GM21360 (cell line): ENCODE measurements around the gene LRRC7.
"Not testable (repeated sequence)": the region's sequence is repeated elsewhere in the genome, so short reads cannot be mapped to it uniquely, and the experiment has no call there.

Experiments used
- ATAC-seq: cut with Tn5 transposase; IDR thresholded peaks from one replicate; pipeline ENCODE4 v1.9.1; 2021; ENCODE audit warnings: mild to moderate bottlenecking, moderate library complexity; ENCODE audit not compliant: unreplicated experiment

Gene LRRC7

DNA sequence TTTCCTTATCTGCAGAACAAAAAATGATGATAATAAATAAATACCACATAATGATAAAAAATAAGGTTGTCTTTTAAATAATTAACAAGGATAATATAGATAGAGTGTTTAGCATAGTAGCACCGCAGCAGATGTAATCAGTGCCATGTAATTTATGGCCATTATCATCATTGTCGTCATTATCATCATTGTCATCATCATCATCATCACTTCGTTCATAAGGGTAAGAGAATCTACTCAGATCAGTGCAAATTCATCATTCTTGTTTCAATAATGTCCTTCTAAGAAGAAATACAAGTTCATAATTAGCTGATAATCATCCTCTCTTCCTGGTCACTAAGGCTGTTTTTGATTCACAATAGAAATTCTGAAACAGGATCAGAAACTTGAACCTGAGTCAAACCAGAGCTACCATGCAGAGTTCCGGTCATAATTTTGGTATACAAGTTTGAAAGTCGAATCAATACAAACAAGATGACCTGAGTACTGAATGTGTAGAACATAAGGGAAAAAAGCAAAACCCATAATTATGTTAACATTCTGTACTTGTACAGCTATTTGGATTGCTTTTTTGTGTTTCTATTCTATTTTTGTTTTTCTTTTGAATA, 465.6 kb downstream of the LRRC7 start:
- ATAC-seq = peak; percentile 81

DNA sequence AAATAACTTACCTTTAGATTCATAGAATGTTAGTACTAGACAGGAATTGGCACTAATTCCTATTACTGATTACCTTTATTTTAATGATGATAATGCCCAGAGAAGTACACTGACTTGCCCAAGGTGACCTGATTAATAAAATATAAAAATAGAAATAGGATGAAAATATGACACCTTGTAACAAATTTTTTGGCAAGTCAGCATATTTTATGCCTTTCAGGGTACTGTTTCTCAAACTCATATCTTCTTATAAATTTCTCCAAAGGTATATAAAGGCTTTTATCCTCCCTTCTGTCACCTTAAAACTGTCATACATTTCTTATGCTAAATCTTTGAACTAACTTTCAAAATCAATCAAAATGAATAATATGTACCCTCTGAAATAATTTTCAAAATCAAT, 466.2 kb downstream of the LRRC7 start:
- ATAC-seq = no peak

DNA sequence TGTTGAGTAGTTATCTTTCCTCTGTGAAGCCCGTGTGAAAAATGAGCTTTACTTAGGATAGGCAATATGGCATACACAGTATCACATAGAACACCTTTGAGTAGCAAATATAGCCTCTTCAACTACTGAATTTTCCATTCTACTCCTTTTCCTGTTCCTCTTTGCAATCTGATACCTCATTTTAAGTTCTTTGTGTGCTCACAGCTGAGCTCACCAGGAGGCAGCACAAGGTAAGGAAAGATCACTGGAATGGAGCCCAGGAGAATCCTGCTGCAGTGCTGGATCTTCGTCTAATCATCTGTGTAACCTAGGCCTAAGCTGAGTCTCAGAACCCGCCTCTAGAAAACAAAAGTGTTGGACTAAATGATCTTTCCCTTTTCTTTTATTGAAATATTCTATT, 466.7 kb downstream of the LRRC7 start:
- ATAC-seq = no peak

DNA sequence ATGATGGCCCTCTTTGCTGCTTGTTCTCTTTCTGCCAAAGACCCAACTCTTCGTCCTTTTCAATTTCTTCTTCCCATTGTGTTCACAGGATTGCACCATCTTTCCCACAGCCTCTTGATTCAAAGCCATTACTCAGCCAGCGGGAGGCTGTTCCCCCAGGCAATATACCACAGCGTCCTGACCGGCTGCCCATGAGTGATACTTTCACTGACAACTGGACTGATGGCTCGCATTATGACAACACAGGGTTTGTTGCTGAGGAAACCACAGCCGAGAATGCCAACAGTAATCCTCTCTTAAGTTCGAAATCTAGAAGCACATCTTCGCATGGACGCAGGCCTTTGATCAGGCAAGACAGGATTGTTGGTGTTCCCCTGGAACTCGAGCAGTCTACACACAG, 470.3 kb downstream of the LRRC7 start:
- no peak for ATAC-seq

DNA sequence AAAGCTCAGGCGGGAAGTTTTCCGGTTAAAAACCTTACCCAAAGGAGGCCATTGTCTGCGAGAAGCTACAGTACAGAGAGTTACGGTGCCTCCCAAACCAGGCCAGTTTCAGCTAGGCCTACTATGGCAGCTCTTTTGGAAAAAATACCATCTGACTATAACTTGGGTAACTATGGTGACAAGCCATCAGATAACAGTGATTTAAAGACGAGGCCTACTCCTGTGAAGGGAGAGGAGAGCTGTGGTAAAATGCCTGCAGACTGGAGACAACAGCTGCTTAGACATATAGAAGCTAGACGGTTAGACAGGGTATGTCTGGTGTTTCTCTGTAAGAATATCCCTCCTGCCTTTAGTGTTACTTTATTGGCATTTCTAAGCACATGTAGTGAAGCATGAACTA, 471.8 kb downstream of the LRRC7 start:
- no peak for ATAC-seq

DNA sequence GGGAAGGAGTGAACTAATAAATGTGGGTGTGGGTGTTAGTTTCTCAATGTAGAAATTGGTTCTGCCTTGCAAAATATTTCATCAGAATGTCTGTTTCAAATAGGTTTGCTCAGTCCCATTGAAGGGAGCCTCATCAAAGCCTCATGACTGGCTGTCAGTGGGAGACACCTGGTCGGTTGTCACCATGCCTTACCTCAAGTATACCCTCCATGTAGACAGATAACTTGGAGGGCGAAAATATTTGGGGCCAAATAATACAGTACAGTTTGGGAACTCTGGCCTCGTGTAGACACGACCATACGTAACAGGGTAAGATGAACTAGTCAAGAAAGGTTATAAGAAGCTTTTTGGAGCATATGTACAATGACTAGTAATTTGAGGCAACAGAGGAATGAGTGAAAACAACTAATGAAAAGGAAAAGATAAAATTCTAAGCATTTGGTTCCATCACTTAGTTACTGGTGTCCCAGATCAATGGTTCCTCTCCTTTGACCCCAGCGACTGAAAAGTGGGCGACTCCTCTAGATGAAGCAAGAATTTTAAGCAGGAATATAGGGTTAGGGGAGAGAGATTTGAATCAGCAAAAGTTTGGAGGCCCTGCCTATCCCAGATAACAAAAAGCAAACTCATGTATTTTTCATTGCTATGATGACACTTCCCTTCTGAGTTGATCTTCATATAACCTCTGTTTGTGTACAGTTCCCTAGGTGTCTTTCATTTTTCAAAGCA, 473.8 kb downstream of the LRRC7 start:
- ATAC-seq = no peak

DNA sequence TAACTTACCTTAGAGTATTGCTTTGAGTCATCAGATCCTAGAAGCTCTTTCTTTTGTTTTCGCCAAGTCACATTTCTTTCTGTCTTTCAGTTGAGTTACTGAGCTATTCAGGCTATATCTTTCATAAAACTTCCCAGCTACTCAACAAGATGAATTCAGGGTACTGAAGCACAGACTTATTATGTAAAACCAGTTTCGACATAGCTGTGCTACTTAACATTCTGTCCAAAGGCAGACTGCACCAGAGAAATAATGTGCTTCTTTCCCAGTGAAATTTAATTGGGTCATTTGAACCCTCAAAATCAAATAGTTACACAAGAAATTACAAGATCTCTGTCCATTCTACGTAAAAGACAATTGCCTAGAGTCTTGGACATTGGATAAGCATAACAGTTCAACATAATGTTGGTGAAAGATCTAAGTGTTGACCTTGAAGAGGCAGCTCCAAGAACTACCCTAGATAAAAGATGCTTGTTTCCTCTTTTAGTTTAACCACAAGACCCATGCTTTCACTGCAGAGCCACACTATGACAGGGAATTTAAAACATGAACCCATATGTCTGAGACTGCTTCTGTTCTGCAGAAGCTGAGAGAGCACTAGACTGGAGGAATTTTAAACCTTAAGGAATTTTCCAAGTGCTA, 474.5 kb downstream of the LRRC7 start:
- ATAC-seq = no peak

DNA sequence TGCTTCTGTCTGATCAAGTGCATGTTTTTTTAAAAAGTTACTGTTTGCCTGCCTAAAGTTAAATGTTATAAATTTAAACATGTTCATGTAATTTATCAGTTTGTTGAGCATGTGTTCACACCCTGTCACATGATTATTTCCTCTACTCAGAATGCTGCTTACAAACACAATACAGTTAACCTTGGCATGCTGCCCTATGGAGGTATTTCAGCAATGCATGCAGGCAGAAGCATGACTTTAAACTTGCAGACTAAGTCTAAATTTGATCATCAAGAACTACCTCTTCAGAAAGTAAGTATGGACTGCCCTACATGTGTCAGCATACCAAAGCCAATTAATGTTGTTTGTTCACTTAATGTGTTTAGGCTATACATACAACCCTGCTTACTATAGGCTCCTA, 476.1 kb downstream of the LRRC7 start:
- no peak for ATAC-seq

DNA sequence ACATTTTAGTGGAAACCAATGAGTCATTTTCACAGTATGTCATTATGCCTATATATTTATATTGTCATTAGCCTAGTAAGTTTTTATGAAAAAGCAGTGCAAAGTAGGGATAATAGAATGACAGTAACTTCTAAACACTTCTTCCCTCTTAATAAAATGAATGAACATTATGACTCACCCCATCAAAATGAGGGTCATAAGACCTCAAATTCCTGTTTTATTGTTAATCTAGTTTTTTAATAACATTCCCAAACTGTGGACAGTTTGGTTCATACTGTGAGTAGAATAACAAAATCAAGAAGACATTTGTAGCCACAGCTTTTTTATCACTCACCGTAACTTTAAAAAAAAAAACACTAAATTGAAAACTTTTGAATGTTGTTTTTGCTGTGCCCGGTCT, 477.1 kb downstream of the LRRC7 start:
- no peak for ATAC-seq

DNA sequence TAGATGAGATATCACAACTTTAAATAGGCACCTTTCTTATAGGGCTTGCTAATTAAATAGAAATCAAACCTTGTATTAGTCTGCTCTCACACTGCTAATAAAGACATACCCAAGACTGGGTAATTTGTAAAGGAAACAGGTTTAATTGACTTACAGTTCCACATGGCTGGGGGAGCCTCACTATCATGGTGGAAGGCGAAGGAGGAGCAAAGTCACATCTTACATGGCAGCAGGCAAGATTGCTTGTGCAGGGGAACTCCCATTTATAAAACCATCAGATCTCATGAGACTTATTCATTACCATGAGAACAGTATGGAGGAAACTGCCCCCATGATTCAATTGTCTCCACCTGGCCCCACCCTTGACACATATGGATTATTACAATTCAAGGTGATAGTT, 477.9 kb downstream of the LRRC7 start:
- not testable (repeated sequence) for ATAC-seq

DNA sequence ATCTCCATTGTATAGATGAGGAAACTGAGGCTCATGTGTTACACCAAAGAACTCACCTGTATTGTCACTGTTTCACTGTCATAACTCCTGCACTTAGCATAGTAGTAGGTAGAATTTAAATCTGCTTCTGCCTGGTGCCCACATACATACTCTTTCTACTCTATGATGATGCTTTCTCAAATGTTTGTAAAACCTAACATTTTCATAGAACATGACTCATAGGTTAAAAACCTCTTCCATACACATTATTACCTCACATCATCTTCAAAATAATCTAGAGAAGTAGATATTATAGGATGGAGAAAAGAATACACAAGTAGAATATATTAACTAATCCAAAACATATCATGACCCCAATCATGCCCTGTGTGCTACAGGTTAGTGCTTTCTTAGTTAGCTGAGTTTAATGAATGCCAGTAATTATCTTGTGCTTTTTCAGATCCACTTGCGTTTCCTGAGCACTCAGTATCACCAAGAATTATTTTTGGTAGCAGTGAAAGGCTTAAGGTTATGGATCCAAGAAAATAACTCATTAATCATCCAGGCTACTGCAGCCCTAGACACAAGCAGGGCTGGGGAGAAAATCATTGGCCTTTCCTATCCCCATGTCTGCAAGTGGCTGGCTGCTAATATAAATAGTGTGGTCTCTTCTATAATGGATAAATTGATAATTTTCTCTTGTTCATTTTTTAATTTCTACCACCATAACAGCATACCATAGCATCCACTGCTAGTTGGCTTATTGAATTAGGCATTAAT, 480.8 kb downstream of the LRRC7 start:
- ATAC-seq = no peak

DNA sequence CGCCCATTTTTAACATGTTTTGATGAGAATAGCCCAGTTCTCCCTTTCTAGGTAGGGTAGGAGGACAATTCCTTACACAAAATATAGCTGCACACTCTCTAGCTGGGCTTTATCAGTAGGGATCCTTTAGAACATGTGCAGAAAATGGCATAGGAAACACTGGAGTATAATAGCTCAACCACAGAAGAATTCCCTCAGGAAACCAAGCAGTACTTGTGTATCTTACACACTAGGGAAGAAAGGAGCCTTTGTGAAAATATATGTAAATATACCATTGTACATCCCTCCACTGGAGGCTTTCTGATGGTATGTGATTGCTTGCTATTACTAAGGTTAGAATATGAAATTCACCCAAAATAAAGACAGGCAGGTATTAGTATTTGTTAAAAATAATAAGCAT, 484.2 kb downstream of the LRRC7 start:
- ATAC-seq = no peak

DNA sequence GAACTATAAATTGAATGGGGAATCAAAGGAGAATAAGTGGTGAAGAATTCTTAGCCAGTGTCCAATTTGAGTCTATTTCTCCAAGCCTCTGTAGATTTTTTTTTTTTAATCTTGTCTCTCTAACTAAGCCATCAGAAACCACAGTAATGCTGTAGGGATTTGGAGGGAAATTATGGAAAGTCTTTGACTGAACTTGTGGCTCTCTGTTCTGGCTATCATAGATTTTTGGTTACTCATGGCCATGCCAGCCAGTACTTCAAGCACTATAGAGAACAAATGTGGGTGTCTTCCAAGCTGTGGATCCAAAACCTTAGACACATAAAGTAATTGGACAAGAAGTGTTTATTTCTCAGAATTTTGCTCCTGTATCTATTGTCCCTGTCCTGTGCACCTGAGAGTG, 489.8 kb downstream of the LRRC7 start:
- no peak for ATAC-seq

DNA sequence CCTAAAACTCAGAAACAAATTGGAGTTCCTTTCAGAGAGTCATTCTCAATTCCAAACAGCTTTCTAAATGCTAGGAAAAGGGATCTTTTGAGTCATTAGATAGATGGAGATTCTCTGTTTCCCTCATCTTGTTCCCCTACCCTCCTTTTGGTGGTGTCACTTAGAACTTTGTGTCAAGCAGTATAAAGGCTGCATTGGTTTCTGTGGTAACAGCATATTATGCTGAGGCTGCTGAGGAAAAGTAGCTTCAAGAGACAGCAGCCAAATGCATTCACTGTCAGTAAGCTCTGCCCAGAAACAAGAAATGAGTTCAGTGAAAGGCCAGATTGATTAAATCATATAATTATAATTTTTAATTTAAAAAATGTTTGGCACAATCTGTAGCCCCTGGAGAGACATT, 493.5 kb downstream of the LRRC7 start:
- ATAC-seq = no peak

DNA sequence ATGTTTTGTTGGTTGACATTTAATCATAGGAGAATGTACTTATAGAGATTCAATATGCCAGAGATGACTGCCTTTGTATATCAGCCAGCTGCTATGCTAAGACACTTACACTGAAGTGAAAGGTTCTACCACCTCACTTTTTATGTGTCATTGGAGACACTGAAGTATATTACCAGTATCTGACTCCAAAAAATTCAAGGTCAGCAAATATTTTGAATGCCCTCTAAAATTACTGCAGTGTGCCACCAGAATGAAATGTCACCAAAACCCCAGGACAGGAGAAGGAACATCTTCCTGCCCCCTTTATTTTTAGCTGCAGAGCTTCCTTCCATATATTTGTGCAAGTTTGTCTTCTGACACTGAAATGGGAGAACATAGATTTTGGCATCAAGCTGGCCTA, 496.1 kb downstream of the LRRC7 start:
- no peak for ATAC-seq

DNA sequence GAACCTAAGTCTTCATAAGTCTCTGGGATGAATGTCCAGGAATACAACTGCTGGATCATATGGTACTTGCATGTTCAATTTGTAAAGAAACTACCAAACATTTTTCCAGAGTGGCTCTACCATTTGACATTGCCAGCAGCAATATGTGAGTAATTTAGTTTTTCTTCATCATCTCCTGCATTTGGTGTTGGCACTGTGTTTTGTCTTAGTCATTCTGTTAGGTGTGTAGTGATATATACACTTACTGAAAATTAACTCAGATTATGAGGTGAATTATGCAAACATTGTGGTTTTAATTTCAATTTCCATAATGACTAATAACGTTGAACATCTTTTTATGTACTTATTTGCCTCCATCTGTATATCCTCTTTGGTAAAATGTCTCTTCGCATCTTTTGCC, 499.0 kb downstream of the LRRC7 start:
- ATAC-seq = no peak

DNA sequence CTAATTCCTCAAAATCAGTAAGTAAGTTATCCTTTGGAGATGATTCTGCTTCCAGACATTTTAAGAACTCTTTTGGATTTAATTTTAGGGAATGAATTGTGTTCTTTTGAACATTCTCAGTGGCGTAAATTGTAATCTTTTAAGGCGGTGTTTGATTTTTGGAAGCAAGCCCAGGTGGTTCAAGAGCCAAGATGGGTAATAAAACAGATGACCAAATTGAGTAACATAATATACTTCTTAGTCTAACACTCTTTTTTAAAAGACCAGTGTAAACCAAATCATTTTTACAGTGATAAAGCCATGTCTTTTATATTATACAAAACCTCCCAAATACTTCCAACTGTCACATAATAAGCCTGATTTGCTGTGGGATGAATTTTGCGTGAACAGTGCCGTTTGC, 503.9 kb downstream of the LRRC7 start:
- ATAC-seq = no peak

DNA sequence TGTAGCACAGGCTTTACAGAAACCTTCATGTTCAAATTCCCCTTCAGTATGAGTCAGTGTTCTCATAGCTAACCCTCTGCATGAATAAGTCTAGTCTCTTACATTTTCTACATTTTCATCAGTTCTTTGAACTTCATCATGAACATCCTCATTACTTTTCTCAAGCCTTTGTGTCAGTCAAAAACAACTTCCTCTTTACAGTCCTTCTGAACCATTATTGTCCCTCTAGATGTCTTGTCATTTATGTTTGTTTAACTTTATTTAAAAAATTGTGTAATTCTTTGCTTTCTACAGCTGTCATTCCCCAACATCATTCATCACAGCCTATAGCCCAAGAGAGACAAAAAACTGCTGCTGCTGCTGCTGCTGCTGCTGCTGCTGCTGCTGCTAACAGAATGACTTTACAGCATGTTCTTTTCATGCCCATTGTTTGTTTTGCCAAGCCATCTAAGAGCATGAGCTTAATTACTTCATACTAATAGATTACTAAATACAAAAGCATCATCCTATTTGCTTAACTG, 504.6 kb downstream of the LRRC7 start:
- ATAC-seq = no peak

DNA sequence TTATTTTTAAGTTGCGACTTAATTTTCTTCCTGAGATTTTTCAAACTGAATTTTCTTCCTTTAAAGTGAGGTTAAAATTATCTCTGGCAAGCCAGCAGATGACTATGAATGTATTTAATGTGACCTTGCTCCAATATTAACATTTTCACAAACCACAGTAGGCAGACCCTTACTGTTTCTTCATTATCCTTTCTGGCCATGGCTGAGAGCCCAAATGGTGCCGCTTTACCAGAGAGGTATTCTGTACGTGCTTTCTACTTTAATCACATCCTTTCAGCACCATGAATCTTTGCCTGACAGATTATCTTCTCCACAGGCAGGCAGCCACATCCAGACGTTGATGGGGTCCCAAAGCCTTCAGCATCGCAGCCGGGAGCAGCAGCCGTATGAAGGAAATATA, 508.0 kb downstream of the LRRC7 start:
- ATAC-seq = no peak

DNA sequence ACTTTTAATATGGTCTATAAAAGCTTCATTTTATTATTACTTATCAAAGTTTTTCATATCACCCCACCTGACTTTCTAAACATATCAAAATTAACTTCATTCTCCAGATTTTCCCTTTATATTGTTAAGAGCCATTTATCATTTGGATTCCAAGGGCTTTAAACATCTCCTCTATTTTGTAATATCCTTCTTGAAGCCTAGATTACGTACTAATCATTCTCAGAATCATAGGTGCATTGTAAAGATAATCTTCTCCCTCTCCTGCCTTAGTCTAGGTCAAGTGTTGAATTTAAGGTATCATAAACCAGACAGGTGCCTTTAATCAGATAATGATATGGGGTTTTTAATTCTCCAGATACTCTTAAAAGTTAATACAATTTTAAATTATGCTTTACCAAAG, 509.3 kb downstream of the LRRC7 start:
- ATAC-seq = no peak

DNA sequence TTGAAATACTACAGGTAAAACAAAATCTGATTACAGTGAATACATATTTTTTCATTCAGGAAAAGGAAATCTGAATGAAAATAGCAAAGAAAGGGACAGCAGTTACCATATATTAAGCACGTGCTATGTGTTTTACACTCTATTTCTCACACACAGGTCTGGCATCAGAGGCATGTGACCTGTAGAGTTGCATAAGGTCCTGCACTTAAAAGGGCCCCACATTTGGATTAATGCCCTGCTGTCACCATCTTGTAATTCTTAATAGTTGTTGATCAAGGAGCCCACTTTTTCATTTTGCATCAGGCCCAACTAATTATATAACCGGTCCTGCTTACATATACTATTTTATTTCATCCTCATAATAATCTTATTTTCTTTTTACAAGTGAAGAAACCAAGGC, 511.8 kb downstream of the LRRC7 start:
- no peak for ATAC-seq

DNA sequence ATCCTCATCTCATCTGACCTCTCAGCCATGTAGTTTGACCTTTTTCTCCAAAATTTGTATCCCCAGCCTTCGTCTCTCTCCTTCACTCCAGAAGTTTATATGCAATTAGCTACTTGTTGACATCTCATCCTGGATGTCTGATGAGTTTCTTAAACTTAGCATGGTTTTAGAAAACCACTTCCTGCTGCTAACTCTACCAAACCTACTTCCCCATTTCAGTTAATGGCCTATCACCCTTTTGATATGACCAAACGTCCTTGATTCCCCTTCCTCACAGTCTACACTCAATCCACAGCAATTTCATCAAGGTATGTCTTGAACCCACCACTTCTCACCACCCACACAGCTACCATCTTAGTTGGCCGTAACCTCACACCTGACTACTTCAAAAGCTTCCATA, 515.8 kb downstream of the LRRC7 start:
- no peak for ATAC-seq
